ENCODE results near the gene HDAC7.
"Not testable (repeated sequence)": the region's sequence is repeated elsewhere in the genome, so short reads cannot be mapped to it uniquely, and the experiment has no call there.

Gene HDAC7

DNA sequence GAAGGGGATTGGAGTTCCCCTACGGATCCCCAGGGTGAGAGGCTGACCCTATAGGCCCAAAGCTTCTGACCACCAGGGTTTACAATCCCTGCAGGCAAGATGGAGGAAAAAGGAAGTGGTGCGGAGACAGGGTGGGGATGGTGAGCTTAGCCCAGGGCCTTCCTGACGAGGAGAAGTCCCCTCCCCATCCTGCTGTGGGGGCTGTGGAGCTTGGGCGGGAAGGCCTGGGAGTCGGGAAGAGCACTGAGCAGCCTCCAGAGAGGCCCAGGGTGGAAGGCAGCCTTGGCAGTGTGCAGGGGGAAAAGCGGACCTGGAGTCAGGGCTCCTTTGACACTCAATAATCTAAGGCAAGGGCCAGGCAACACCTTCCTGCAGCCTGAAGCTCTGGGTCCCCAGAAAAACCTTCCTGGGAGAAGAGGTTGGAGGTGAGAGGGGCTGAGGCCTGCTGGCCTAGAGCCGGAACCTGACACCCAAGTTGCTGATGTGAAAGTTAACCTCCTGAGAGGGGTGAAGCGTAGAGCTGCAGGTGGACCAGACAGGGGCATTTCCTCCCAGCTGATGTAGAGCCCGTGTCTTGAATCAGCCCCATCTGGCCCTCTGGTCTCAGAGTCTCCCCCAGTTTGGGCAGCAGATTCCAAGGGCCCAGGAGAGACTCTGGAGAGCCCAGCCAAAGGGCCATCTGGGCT lies 6.0 kb downstream of the HDAC7 start:
- DNase-seq (ENCODE audit: low read depth), result no peak
- TF ChIP-seq, protein P1, sequence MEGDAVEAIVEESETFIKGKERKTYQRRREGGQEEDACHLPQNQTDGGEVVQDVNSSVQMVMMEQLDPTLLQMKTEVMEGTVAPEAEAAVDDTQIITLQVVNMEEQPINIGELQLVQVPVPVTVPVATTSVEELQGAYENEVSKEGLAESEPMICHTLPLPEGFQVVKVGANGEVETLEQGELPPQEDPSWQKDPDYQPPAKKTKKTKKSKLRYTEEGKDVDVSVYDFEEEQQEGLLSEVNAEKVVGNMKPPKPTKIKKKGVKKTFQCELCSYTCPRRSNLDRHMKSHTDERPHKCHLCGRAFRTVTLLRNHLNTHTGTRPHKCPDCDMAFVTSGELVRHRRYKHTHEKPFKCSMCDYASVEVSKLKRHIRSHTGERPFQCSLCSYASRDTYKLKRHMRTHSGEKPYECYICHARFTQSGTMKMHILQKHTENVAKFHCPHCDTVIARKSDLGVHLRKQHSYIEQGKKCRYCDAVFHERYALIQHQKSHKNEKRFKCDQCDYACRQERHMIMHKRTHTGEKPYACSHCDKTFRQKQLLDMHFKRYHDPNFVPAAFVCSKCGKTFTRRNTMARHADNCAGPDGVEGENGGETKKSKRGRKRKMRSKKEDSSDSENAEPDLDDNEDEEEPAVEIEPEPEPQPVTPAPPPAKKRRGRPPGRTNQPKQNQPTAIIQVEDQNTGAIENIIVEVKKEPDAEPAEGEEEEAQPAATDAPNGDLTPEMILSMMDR (IDR thresholded peaks at IDR 0.05; ENCODE audit: control insufficient read depth, extremely low read depth, insufficient read depth), result no peak
- no peak overlapping the region for H3K4me3 ChIP-seq (ENCODE audit: low read depth, low read length)

DNA sequence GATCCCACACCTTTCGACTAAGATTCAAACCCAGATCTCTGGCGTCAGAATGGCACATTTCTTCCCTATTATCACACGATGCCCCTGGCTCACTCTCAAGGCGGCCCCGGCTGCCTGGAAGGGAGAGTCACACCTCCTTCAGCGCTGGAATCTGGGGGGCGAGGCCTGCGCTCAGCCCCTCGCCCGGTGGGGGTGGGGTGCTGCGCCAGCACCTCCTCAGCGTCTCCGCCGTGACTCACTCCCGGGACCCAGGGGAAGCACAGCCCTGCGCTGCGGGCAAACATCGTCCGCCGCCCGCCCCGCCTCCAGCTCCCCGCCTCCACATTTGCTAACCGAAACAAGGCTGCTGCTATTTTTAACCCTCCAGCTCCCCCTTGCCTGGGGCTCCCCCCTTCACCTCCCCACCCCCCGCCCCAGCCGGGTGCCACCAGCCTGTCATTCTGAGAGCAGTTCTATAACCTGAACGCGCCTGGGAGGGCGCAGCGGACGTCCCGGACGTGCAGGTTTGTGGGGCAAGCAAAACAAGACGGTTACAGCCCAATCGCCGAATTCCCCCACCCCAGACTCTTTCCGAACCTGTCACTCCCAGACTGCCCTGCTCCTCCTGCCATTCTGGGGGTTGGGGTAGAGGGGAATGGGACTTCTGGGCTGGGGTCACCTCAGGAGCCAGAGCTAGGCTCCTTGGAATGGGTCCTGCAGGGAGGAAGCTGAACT lies 6.7 kb downstream of the HDAC7 start:
- no peak overlapping the region for H3K4me3 ChIP-seq (ENCODE audit: low read depth, low read length)
- TF ChIP-seq, protein P1 (IDR thresholded peaks at IDR 0.05; ENCODE audit: control insufficient read depth, extremely low read depth, insufficient read depth), result no peak
- DNase-seq (ENCODE audit: low read depth), result no peak

DNA sequence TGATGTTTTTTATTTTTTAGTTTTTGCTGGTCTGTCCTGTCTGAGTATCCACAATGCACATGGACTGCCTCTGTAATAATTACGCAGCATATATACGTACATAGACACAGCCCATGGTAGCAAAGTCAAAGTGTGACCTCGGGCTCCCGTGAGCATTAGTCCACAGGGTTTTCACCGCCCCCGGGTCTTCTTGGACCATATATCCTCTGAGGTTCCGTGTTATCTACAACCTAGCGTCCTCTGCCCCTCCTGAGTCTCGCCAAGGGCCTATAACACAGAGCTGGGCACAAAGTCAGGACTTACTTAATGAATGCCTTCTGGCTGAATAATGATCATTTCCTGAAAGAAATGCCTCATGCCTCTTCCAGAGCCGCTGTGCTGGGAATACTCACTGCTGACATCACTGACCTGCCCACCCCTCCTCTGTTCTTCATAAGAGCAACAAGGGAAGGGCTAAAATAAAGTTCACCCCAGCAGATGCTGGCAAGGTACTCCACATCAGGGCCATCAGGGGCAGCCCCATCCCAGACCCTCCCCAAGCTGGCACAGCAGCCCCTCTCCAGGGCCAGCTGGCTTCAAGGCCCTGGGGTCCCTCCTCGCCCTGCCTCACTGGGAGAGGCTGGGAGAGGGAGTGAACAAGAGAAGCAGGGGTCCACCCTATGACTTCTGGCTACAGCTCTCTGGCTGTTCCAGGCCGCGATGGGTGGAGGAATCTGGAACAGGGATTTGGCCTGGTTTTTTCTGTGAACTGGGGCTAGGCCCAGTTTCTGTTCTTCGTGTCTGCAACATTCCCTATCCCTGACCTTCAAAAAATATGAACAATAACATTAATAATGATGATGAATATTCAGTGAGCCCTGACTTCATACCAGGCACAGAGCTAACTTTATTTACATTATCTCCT lies 7.9 kb downstream of the HDAC7 start:
- no peak for DNase-seq (ENCODE audit: low read depth)
- TF ChIP-seq, protein P1 (IDR thresholded peaks at IDR 0.05; ENCODE audit: control insufficient read depth, extremely low read depth, insufficient read depth), result no peak
- no peak overlapping the region for H3K4me3 ChIP-seq (ENCODE audit: low read depth, low read length)

DNA sequence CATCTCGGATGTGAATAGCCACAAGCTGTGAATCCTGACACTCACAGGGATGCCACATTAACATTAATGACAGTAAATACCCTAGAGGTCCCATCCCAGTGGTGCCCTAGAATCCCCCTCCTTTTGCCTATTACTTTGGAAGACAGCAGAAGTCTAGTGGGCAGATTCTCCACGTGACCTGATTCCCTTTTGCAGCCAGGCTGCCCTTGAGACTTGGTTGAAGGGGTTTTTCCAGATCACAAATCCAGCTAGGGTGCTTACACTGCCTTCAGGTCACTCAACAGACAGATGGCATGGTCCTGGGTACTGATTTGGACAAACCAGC lies 8.7 kb downstream of the HDAC7 start:
- TF ChIP-seq, protein P1 (IDR thresholded peaks at IDR 0.05; ENCODE audit: control insufficient read depth, extremely low read depth, insufficient read depth), result no peak
- no peak for DNase-seq (ENCODE audit: low read depth)
- H3K4me3 ChIP-seq (ENCODE audit: low read depth, low read length), result no peak overlapping the region

DNA sequence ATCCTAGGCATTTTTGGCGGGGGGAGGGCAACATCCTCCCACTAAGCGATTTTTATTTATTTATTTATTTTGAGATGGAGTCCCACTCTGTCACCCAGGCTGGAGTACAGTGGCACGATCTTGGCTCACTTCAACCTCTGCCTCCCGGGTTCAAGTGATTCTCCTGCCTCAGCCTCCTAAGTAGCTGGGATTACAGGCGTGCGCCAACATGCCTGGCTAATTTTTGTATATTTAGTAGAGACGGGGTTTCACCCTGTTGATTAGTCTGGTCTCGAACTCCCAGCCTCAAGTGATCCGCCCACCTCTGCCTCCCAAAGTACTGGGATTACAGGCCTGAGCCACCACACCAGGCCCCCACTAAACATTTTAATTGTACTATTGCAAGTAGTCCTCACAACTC lies 10.2 kb downstream of the HDAC7 start:
- not testable (repeated sequence) for DNase-seq (ENCODE audit: low read depth); H3K4me3 ChIP-seq (ENCODE audit: low read depth, low read length)

DNA sequence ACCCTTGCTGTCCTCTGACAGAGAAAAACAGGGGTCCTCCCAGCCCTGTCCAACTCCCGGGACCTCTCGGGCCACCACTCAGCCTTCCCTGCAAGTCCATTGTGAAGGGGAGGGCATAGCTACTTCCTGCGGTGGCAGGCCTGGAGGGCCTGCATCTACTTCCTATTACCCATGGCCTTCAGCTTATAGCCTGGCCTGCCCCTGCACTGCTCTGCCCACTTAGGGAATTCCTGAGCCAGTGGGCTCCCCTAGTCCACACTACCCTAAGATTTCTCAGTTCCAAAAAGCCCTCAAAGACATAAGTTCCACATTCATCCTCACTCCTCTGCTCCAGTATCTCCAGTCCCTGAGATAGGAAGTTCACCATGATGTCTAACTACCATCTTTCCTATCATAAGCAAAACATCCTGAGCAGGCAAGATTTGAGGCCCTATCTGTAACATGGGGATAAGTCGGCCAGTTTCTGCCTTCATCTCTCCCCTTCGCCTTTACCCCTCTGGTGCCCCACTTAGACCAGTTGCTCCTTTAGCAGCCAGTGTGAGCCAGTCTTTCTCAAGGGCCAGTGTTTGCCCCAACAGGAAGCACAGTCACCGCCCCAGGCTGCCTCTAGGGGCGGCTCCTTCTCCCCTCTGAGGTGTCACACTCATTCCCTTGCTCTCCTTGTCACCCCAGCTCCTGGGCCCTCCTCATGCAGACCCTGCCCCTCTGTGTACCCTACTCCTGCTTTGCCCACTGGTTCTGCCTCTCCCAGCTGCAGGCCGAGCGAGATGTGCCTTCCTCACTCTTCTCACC lies 10.9 kb downstream of the HDAC7 start:
- TF ChIP-seq, protein P1 (IDR thresholded peaks at IDR 0.05; ENCODE audit: control insufficient read depth, extremely low read depth, insufficient read depth), result no peak
- DNase-seq (ENCODE audit: low read depth), result no peak
- no peak overlapping the region for H3K4me3 ChIP-seq (ENCODE audit: low read depth, low read length)
